Endodermal cell (in vitro differentiated cells): Measurements from ENCODE around the gene PAK2. TPM values are rescaled to one million over a fixed set of nuclear protein-coding genes. Genes with fewer than 3 reads are reported as not detected.

Experiments
- DNase-seq: peaks from one replicate; pipeline ENCODE4 v3.0.0-alpha.2; 2017
- H3K27ac ChIP-seq: 2 replicates; pipeline ENCODE4 v1.5.1; 2013; ENCODE audit warnings: mild to moderate bottlenecking, low read depth, low read length, moderate library complexity
- H3K27me3 ChIP-seq: 2 replicates; pipeline ENCODE4 v1.6.1; 2013; ENCODE audit warnings: mild to moderate bottlenecking, low read length, moderate library complexity; ENCODE audit not compliant: insufficient read depth, control insufficient read depth, poor library complexity, severe bottlenecking
- H3K36me3 ChIP-seq: 2 replicates; pipeline ENCODE4 v1.7.0; 2013; ENCODE audit warnings: mild to moderate bottlenecking, low read length, moderate library complexity; ENCODE audit not compliant: control insufficient read depth, insufficient read depth
- H3K4me1 ChIP-seq: one replicate; pipeline ENCODE4 v1.7.0; 2013; ENCODE audit warnings: low read length; ENCODE audit not compliant: control insufficient read depth, insufficient read depth
- H3K4me3 ChIP-seq: 2 replicates; pipeline ENCODE4 v1.5.1; 2013; ENCODE audit warnings: mild to moderate bottlenecking, low read length, moderate library complexity
- H3K9ac ChIP-seq: 2 replicates; pipeline ENCODE4 v1.6.1; 2013; ENCODE audit warnings: mild to moderate bottlenecking, low read length, moderate library complexity; ENCODE audit not compliant: poor library complexity, severe bottlenecking; ENCODE audit errors: extremely low read depth
- H3K9me3 ChIP-seq: 2 replicates; pipeline ENCODE4 v1.6.1; 2013; ENCODE audit warnings: mild to moderate bottlenecking, low read length, moderate library complexity; ENCODE audit not compliant: control insufficient read depth
- H3K27ac Mint-ChIP-seq: 2 replicates; pipeline ENCODE4 v1.8.0; 2020; ENCODE audit warnings: mixed read lengths
- H3K27me3 Mint-ChIP-seq: 2 replicates; pipeline ENCODE4 v1.8.0; 2021; ENCODE audit warnings: mild to moderate bottlenecking, mixed read lengths; ENCODE audit not compliant: insufficient read depth
- H3K36me3 Mint-ChIP-seq: 2 replicates; pipeline ENCODE4 v1.8.0; 2020; ENCODE audit warnings: low read depth, mixed read lengths
- H3K4me1 Mint-ChIP-seq: 2 replicates; pipeline ENCODE4 v1.8.0; 2020; ENCODE audit warnings: mixed read lengths
- H3K4me3 Mint-ChIP-seq: 2 replicates; pipeline ENCODE4 v1.8.0; 2020; ENCODE audit warnings: mild to moderate bottlenecking, moderate library complexity, mixed read lengths
- H3K9me3 Mint-ChIP-seq: 2 replicates; pipeline ENCODE4 v1.8.0; 2020; ENCODE audit warnings: mild to moderate bottlenecking, mixed read lengths
- WGBS, 2 experiments: methylation state at CpG; one replicate each; pipeline versions ENCODE4 v1.1.5 to v1.1.7; 2013; ENCODE audit warnings: missing lambda C conversion rate in 2 of 2, mixed read lengths in 1 of 2; ENCODE audit not compliant: insufficient coverage in 1 of 2, insufficient read length in 1 of 2; 5-methylcytosine and 5-hydroxymethylcytosine counted together
- total RNA-seq, 2 donors: library from RNA; stranded (reverse); fragmentation: NEBNext Ultra II Directional in 1 of 2; extraction: Animal tissue kit (Norgen Biotek cat#: 25700) in 1 of 2; gene quantifications; 2 replicates in 1 of 2; 3 replicates in 1 of 2; pipeline ENCODE4 v1.2.1, GENCODE V29; 2021
- TF ChIP-seq, protein P1 (sequence below): fragments of 200-600 bp; sonication (generic); conservative IDR thresholded peaks from 2 replicates; pipeline ENCODE4 v1.5.0; 2021; ENCODE audit warnings: antibody characterized with exemption, mild to moderate bottlenecking

PAK2 gene
- total RNA-seq, 2 donors from 2014 or later: 58.7 to 76.6 TPM

DNA sequence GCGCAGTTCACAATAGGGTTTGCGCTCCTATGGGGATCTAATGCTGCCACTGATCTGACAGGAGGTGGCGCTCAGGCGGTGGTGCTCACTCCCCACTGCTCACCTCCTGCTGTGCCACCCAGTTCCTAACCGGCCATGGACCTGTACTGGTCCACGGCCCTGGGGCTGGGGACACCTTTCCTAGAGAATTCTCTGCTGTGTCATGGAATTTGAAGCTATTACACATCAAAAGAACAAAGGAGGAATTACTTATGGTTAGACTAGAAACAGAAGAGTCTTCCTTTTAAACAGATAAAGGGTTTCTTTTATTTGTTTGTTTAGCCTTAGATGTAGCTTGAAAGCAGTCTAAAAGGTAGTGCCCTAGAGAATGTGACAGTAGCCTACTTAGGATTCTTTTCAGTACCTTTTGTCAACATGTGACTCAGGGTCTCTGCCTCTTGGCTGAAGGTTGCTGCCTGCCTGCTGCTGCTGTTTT lies 50.3 kb downstream of the PAK2 start:
- peak overlapping the region; percentile 61 for H3K4me3 ChIP-seq
- H3K27me3 ChIP-seq: no peaks in the 10 kb centered on the region
- H3K9me3 ChIP-seq: peaks cover 61% of the 10 kb centered on the region
- no peak for DNase-seq
- no peak overlapping the region for H3K27ac Mint-ChIP-seq
- H3K9me3 Mint-ChIP-seq: peaks cover 74% of the 10 kb centered on the region
- H3K27me3 Mint-ChIP-seq: no peaks in the 10 kb centered on the region
- peaks cover 84% of the 10 kb centered on the region for H3K36me3 ChIP-seq
- peaks cover 3% of the 10 kb centered on the region for H3K4me1 ChIP-seq
- H3K4me1 Mint-ChIP-seq: peaks cover 15% of the 10 kb centered on the region
- no peak overlapping the region for H3K9ac ChIP-seq
- no peak overlapping the region for H3K4me3 Mint-ChIP-seq
- no peak overlapping the region for H3K27ac ChIP-seq
- peaks cover 91% of the 10 kb centered on the region for H3K36me3 Mint-ChIP-seq
- WGBS, 2 experiments: 97 to 100% methylated on average over 5 to 6 of the region's 6 CpGs
- TF ChIP-seq, protein P1, sequence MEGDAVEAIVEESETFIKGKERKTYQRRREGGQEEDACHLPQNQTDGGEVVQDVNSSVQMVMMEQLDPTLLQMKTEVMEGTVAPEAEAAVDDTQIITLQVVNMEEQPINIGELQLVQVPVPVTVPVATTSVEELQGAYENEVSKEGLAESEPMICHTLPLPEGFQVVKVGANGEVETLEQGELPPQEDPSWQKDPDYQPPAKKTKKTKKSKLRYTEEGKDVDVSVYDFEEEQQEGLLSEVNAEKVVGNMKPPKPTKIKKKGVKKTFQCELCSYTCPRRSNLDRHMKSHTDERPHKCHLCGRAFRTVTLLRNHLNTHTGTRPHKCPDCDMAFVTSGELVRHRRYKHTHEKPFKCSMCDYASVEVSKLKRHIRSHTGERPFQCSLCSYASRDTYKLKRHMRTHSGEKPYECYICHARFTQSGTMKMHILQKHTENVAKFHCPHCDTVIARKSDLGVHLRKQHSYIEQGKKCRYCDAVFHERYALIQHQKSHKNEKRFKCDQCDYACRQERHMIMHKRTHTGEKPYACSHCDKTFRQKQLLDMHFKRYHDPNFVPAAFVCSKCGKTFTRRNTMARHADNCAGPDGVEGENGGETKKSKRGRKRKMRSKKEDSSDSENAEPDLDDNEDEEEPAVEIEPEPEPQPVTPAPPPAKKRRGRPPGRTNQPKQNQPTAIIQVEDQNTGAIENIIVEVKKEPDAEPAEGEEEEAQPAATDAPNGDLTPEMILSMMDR: no peak

DNA sequence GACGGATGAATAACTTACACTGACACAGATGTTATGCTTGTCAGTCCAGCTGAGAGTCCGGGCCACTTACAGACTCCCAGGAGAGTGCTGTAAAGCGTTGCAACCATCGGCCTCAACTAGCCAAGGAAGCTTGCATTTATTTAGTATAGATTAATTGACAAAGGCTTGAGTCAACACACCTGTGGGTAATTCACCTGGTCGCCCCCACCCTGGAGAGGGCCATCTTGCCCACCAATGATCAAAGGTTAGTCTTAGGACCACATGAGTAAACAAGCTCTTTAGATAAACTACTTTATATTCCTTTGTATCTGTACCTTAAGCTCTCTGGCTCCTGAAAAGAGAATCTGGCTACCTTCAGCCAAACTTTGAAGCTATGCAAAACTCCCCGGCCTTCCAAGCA lies 51.0 kb downstream of the PAK2 start:
- TF ChIP-seq, protein P1: no peak
- peaks cover 79% of the 10 kb centered on the region for H3K36me3 ChIP-seq
- peaks cover 90% of the 10 kb centered on the region for H3K36me3 Mint-ChIP-seq
- H3K4me3 Mint-ChIP-seq: no peak overlapping the region
- no peak overlapping the region for H3K27ac ChIP-seq
- peaks cover 68% of the 10 kb centered on the region for H3K9me3 Mint-ChIP-seq
- H3K27me3 Mint-ChIP-seq: no peaks in the 10 kb centered on the region
- H3K9me3 ChIP-seq: peaks cover 54% of the 10 kb centered on the region
- WGBS, 2 experiments: 95 to 97% methylated on average over 5 to 6 of the region's 6 CpGs
- DNase-seq: no peak
- H3K27me3 ChIP-seq: no peaks in the 10 kb centered on the region
- no peak overlapping the region for H3K27ac Mint-ChIP-seq
- H3K4me1 Mint-ChIP-seq: peaks cover 15% of the 10 kb centered on the region
- no peak overlapping the region for H3K9ac ChIP-seq
- peak overlapping the region; percentile 61 for H3K4me3 ChIP-seq
- H3K4me1 ChIP-seq: peaks cover 3% of the 10 kb centered on the region

DNA sequence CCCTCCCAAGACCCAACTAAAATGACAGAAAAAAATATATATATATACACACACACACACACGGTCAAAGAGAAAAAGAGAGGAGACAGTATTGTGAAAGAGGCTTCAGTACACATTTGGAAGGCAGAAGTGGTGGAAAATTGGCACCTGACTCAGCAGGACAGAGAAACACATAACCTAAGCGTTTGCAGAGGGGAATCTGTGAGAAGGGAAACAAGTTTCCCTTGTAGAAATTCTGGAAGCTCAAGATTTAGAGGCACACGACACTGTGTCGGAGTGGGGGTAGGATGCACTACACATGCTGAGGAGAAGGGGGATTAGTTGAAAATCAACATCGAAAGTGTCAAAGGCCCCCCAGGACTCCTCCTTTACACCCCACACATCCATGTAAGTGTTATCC lies 53.1 kb downstream of the PAK2 start:
- TF ChIP-seq, protein P1: no peak
- WGBS, 2 experiments: 41 to 66% methylated on average over 2 to 5 of the region's 5 CpGs
- Mint-ChIP-seq H3K9me3 (peaks cover 60% of the 10 kb centered on the region), H3K27me3 (no peaks in the 10 kb centered on the region), H3K4me1 (peaks cover 10% of the 10 kb centered on the region), H3K36me3 (peaks cover 76% of the 10 kb centered on the region), H3K4me3 (no peak overlapping the region), H3K27ac (peak overlapping the region; percentile 88)
- H3K9me3 ChIP-seq: peaks cover 46% of the 10 kb centered on the region
- H3K4me1 ChIP-seq: peaks cover 3% of the 10 kb centered on the region
- H3K27me3 ChIP-seq: no peaks in the 10 kb centered on the region
- no peak overlapping the region for H3K9ac ChIP-seq
- H3K36me3 ChIP-seq: peaks cover 72% of the 10 kb centered on the region
- DNase-seq: peak; percentile 51
- no peak overlapping the region for H3K27ac ChIP-seq
- H3K4me3 ChIP-seq: no peak overlapping the region
